Hematopoietic multipotent progenitor cell treated with erythropoietin and hydrocortisone succinate and interleukin-3 and kit ligand, for 4 days (in vitro differentiated cells): Measurements from ENCODE around the gene ZNF326.
"Not testable (repeated sequence)": the region's sequence is repeated elsewhere in the genome, so short reads cannot be mapped to it uniquely, and the experiment has no call there.

Source experiments
- DNase-seq: peaks from one replicate; pipeline ENCODE4 v3.0.0-alpha.2; 2015

ZNF326 gene

GRCh38 chr1:89997152-89997551, 2.2 kb downstream of the ZNF326 start:
- peak; percentile 10 for DNase-seq

DNA sequence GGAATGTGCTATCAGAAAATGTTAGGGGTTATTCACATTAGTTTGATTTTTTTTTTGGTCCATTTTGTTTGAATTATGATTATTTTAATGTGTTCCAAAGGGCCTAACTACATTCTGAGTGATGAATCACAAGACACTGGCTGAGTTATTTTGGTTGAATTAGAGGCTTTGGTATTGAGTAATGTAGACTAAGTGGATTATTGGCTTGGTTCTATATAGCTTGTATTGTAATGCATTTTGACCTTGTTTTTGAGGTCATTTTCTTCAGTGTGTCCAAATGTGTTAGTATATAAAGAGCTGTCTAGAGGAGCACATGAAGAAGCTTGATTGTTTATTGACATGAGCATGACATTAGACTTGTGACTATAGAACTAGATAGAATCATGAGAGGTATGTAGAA, 3.4 kb downstream of the ZNF326 start:
- DNase-seq: no peak

DNA sequence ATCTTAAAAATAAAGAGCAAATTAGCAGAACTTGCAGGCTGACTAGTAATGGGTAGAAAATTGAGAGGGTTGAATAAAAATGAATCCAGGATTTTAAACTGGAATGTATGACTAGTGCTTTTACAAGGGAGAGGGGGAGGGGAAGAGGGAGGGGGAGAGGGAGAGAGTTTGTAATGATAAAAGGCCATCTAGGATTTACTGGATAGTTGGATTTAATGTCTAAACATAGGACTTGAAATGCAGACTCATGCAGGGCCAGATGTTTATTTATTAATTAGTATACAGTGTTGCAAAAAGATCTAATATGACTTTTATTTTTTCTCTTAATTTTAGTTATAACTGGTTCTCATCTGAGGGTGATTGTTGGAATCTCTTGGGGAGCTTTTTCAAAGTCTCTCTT, 4.3 kb downstream of the ZNF326 start:
- DNase-seq: no peak

DNA sequence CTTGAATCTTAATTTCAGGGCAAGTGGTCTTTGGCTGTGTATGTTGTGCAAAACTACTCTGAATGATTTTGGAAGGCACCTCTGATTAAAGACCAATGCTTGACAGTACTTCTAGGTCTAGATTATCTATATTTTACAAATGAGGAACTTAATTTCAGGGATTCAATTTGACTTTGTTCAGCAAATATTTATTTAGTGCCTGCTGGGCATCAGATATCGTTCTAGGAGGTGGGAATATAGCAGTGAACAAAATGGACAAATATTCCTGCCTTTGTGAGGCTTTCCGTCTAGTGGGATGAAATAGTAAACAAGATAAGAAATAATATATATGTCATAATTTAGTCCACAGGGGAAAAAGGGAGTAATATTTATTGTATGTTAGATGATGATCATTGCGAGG, 4.7 kb downstream of the ZNF326 start:
- no peak for DNase-seq

DNA sequence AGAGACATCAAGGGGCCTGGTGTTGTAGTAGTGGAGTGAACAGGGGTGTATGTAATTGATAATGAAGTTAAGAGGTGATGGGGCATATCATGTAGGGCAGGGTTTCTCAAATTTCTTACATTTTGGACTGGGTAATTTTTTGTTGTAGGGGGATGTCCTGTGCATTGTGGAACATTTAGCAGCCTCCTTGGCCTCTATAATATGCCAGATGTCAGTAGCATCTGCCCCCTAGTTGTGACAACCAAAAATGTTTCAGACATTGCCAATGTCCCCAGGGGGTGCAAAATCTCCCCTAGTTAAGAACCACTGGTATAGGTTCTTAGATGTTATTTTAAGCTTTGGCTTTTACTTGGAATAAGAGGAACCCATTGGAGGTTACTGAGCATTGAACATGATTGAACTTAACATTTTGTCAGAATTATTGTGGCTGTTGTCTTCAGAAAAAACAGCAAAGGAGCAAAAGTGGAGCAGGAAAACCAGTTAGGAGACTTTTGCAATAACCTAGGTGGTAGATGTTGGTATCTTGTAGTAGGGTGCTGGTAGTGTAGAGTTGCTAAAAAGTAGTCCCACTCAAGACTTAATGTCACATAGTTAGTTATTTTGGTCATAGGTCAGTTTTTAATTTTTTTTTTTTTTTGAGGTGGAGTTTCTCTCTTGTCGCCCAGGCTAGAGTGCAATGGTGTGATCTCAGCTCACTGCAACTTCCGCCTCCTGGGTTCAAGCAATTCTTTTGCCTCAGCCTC, 6.2 kb downstream of the ZNF326 start:
- peak; percentile 45 for DNase-seq

GRCh38 chr1:90007979-90008404, 13.1 kb downstream of the ZNF326 start:
- peak; percentile 32 for DNase-seq

DNA sequence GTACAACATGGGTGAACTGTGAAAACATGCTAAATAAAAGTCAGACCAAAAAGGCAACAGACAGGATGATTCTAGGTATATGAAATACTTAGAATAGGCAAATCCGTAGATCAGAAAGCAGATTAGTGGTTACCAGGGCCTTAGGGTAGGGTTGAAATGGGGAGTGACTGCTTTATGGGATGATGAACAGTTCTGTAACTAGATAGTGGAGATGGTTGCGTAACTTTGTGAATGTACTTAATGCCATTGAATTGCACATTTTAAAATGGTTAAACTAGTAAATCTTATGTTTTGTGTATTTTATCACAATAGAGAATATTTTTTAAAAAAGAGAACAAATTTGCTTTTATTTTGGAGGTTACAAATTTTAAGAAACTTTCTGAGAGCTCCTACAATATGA, 17.4 kb downstream of the ZNF326 start:
- peak; percentile 17 for DNase-seq

DNA sequence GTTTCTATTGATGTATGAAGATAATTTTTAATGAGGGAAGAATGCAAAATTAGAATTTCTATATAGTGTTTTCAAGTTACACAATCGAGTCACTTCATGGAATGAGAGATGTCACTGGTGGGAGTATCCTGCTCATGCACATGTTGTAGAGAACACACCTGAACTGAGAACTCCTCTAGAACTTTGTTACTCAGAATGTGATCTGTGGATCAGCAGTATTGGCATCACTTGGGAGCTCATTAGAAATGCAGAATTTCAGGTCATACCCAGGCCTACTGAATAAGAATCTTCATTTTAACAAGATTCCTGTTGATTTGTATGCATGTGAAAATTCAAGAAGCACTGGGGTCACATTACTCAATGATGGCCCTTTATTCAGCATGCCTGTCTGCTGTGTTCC, 28.8 kb downstream of the ZNF326 start:
- DNase-seq: no peak

- no peak for DNase-seq
Observed at GRCh38 chr1:90027281-90027680, 32.4 kb downstream of the ZNF326 start.

DNA sequence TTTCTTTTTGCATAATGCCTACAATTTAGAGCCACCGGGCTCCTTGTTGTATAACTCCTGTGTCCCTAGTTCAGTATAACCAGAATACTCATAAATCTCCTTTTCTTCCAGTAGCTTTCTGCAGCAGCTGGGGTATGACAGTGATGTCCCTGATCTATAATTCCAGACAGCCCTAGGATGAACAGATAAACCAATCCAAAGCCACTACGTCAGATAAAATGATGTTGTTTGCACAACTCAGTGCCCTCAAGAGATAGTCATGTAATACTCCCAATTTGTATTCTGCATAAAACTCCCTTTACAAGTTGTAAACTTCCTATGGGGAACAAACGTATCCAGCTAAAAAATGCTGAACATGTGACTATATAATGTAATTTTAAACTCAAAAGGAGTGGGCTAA, 44.7 kb downstream of the ZNF326 start:
- peak; percentile 10 for DNase-seq

DNA sequence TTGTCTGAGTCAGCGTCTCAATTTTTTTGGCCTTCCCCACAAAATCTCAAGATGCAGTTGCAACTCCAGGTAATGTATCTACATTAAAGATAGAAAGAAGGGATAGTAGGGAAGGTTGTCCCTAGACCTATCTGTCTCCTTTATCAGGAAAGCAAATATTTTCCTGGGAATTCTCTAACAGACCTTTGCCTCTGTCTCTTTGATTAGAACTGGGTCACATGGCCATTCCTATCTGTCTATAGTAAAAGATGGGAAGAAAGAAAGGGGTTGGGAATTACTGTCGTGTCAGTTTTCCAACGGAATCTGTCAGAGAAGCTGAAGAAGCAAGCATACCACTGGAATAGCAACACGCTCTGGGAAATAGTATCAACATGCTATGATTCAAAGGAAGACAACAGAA, 48.7 kb downstream of the ZNF326 start:
- DNase-seq: no peak

DNA sequence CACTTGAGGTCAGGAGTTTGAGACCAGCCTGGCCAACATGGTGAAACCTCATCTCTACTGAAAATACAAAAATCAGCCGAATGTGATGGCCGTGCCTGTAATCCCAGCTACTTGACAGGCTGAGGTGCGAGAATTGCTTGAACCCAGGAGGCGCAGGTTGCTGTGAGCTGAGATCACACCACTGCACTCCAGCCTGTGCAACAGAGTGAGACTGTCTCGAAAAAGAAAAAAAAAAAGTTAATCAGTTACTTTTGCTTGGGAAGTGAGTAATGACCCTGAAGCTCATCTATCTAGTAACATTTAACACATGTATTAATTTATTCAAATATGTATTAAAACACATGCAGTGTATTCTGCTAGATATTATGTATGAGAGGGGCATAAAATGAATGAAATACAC, 49.4 kb downstream of the ZNF326 start:
- DNase-seq: no peak

DNA sequence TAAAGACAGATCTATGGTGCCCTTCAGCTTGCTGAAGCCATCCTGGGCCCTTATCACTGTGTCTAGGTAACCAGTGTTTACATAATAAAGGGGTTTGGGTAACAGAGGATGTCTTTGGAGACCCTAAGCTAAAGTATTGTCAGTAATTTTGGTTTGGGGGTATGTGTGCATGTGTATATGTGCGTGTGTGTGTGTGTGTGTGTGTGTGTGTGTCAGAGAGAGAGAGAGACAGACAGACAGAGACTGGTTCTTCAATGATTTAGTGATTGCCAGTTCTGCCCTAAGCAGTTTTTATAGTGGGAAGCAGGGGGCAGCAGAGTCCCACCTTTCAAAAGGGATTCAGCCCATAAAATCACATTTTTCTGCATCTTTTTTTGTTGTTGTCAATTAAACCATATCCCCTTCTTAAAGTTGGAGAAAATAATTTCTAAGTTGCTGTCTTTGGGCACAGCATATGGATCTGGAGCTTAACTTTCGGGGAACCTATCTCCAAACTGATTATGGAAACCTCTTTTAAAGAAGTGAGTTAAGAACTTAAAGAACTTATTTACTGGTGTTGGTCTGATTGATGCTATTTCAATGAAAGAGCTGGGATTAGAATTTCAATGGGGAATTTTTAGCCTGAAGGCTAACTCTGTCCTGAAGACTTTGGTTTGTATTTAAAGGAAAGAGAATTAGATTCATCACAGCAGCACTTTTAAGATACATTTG, 51.1 kb downstream of the ZNF326 start:
- peak; percentile 60 for DNase-seq

GRCh38 chr1:90046635-90047034, 51.7 kb downstream of the ZNF326 start:
- DNase-seq: no peak

- DNase-seq: no peak
Observed at GRCh38 chr1:90048043-90048442, 53.1 kb downstream of the ZNF326 start.

- DNase-seq: not testable (repeated sequence)
Observed at GRCh38 chr1:90062700-90063643, 68.1 kb downstream of the ZNF326 start.

GRCh38 chr1:90064109-90064508, 69.2 kb downstream of the ZNF326 start:
- DNase-seq: not testable (repeated sequence)

- no peak for DNase-seq
Observed at GRCh38 chr1:90067194-90067931, 72.5 kb downstream of the ZNF326 start.

DNA sequence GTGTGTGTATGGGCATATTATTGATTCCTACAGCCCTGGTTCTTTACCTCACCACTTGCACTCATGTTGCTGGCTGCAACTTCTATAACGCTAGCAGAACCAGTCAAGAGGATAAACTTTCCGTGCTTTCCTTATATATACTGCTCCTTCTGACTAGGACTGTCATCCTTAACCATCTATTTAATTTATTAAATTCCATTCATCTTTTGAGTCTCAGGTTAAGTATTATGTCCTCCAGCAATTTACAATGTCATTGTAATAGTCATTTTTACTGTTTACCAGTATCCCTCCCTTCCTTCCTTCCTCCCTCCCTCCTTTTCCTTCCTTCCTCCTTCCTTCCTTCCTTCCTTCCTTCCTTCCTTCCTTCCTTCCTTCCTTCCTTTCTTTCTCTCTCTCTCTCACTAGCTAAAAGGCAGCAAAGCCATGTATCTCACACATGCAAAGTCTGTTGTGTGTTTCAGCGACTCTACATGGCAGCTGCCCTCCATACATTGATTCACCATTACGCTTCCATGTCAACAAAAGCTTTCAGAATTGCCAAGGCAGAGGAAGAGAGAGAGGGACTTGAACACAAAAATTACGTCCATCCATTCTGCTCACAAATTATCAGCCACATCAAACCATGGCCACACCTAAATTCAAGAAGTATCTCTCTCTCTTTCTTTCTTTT, 73.8 kb downstream of the ZNF326 start:
- no peak for DNase-seq

DNA sequence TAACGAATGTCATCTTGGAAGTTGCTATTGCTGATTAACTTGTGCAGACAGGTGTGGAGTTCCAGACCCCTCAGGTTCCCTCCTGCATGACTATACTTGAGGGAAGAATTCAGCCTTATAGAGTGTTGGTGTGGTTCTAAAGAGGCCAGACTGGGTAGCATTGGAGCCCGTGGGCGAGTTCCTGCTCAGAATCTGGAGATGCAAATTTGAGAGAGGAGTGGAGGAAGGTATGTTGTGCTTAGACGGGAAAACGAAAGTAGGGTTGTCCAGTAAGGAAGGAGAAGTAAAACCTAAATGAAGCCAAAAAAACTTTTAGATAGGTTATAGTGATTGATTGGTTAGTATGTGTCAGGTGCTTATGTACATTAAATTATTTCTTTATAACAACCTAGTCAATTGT, 79.2 kb downstream of the ZNF326 start:
- DNase-seq: no peak

GRCh38 chr1:90074566-90074965, 79.7 kb downstream of the ZNF326 start:
- no peak for DNase-seq

- no peak for DNase-seq
Observed at GRCh38 chr1:90074970-90075391, 80.1 kb downstream of the ZNF326 start.
